ENCODE results near the gene GPR25.

The GPR25 gene

GRCh38 chr1:200889571-200889970 lies 16.8 kb downstream of the GPR25 start (continued):
- TF ChIP-seq, protein P1, sequence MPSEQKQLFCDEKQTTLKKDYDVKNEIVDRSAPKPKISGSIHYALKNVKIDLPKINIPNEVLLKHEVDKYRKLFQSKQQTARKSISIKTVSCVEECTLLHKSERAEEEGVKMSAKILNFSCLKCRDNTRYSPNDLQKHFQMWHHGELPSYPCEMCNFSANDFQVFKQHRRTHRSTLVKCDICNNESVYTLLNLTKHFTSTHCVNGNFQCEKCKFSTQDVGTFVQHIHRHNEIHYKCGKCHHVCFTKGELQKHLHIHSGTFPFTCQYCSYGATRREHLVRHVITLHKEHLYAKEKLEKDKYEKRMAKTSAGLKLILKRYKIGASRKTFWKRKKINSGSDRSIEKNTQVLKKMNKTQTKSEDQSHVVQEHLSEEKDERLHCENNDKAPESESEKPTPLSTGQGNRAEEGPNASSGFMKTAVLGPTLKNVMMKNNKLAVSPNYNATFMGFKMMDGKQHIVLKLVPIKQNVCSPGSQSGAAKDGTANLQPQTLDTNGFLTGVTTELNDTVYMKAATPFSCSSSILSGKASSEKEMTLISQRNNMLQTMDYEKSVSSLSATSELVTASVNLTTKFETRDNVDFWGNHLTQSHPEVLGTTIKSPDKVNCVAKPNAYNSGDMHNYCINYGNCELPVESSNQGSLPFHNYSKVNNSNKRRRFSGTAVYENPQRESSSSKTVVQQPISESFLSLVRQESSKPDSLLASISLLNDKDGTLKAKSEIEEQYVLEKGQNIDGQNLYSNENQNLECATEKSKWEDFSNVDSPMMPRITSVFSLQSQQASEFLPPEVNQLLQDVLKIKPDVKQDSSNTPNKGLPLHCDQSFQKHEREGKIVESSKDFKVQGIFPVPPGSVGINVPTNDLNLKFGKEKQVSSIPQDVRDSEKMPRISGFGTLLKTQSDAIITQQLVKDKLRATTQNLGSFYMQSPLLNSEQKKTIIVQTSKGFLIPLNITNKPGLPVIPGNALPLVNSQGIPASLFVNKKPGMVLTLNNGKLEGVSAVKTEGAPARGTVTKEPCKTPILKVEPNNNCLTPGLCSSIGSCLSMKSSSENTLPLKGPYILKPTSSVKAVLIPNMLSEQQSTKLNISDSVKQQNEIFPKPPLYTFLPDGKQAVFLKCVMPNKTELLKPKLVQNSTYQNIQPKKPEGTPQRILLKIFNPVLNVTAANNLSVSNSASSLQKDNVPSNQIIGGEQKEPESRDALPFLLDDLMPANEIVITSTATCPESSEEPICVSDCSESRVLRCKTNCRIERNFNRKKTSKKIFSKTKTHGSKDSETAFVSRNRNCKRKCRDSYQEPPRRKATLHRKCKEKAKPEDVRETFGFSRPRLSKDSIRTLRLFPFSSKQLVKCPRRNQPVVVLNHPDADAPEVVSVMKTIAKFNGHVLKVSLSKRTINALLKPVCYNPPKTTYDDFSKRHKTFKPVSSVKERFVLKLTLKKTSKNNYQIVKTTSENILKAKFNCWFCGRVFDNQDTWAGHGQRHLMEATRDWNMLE (tag by site-specific recombination; conservative IDR thresholded peaks at IDR 0.05; ENCODE audit: low read depth): no peak
- TF ChIP-seq ZNF785 (tag by site-specific recombination; IDR thresholded peaks at IDR 0.05) (no peak), ZBTB21 (tag by site-specific recombination; IDR thresholded peaks at IDR 0.05) (no peak)
- TF ChIP-seq, protein P2, sequence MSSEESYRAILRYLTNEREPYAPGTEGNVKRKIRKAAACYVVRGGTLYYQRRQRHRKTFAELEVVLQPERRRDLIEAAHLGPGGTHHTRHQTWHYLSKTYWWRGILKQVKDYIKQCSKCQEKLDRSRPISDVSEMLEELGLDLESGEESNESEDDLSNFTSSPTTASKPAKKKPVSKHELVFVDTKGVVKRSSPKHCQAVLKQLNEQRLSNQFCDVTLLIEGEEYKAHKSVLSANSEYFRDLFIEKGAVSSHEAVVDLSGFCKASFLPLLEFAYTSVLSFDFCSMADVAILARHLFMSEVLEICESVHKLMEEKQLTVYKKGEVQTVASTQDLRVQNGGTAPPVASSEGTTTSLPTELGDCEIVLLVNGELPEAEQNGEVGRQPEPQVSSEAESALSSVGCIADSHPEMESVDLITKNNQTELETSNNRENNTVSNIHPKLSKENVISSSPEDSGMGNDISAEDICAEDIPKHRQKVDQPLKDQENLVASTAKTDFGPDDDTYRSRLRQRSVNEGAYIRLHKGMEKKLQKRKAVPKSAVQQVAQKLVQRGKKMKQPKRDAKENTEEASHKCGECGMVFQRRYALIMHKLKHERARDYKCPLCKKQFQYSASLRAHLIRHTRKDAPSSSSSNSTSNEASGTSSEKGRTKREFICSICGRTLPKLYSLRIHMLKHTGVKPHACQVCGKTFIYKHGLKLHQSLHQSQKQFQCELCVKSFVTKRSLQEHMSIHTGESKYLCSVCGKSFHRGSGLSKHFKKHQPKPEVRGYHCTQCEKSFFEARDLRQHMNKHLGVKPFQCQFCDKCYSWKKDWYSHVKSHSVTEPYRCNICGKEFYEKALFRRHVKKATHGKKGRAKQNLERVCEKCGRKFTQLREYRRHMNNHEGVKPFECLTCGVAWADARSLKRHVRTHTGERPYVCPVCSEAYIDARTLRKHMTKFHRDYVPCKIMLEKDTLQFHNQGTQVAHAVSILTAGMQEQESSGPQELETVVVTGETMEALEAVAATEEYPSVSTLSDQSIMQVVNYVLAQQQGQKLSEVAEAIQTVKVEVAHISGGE (tag by site-specific recombination; conservative IDR thresholded peaks at IDR 0.05; ENCODE audit: low read depth): no peak

- no peak overlapping the region for H3K4me3 ChIP-seq (ENCODE audit: low read depth, low read length)
- no peak overlapping the region for H3K27ac ChIP-seq (ENCODE audit: extremely low read depth, low read depth, low read length)
- ChIA-PET CTCF (interaction anchor here (0.5 to 2.7 kb wide), 4 partner anchors 10 to 241 kb away, joined by 3 to 10 read pairs (median 4); no protein-coding TSS in a partner anchor), POLR2A (no interaction called here)
- H3K9me3 ChIP-seq (ENCODE audit: control insufficient read depth, insufficient read depth, low read depth, low read length): no peaks in the 10 kb centered on the region
- no peaks in the 10 kb centered on the region for H3K4me1 ChIP-seq (ENCODE audit: control insufficient read depth, insufficient read depth, low read length)
- TF ChIP-seq ZNF302 (tag by site-specific recombination; IDR thresholded peaks at IDR 0.05; ENCODE audit: low read depth) (no peak), ZNF223 (tag by site-specific recombination; IDR thresholded peaks at IDR 0.05) (no peak), KLF1 (tag by site-specific recombination; IDR thresholded peaks at IDR 0.05) (no peak), ZNF121 (tag by site-specific recombination; IDR thresholded peaks at IDR 0.05) (no peak), ZNF600 (tag by site-specific recombination; IDR thresholded peaks at IDR 0.05) (no peak), ZNF169 (tag by site-specific recombination; IDR thresholded peaks at IDR 0.05) (no peak), ZNF266 (tag by site-specific recombination; IDR thresholded peaks at IDR 0.05; ENCODE audit: low read depth) (no peak), ZNF580 (tag by site-specific recombination; IDR thresholded peaks at IDR 0.05) (no peak), OSR2 (tag by site-specific recombination; IDR thresholded peaks at IDR 0.05) (no peak), MZF1 (tag by site-specific recombination; IDR thresholded peaks at IDR 0.05; ENCODE audit: borderline replicate concordance) (no peak), ZSCAN16 (tag by site-specific recombination; IDR thresholded peaks at IDR 0.05) (no peak), ZNF670 (tag by site-specific recombination; IDR thresholded peaks at IDR 0.05; ENCODE audit: low read depth) (no peak), ZNF184 (tag by site-specific recombination; IDR thresholded peaks at IDR 0.05) (no peak), ZNF610 (tag by site-specific recombination; IDR thresholded peaks at IDR 0.05; ENCODE audit: borderline replicate concordance) (no peak), ZNF335 (tag by site-specific recombination; conservative IDR thresholded peaks at IDR 0.05) (no peak), HOXD13 (CRISPR knock-in tag; IDR thresholded peaks at IDR 0.05; ENCODE audit: borderline replicate concordance) (no peak)
- TF ChIP-seq, protein P3, sequence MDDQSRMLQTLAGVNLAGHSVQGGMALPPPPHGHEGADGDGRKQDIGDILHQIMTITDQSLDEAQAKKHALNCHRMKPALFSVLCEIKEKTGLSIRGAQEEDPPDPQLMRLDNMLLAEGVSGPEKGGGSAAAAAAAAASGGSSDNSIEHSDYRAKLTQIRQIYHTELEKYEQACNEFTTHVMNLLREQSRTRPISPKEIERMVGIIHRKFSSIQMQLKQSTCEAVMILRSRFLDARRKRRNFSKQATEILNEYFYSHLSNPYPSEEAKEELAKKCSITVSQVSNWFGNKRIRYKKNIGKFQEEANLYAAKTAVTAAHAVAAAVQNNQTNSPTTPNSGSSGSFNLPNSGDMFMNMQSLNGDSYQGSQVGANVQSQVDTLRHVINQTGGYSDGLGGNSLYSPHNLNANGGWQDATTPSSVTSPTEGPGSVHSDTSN (CRISPR knock-in tag; IDR thresholded peaks at IDR 0.05): no peak
- TF ChIP-seq, protein P4, sequence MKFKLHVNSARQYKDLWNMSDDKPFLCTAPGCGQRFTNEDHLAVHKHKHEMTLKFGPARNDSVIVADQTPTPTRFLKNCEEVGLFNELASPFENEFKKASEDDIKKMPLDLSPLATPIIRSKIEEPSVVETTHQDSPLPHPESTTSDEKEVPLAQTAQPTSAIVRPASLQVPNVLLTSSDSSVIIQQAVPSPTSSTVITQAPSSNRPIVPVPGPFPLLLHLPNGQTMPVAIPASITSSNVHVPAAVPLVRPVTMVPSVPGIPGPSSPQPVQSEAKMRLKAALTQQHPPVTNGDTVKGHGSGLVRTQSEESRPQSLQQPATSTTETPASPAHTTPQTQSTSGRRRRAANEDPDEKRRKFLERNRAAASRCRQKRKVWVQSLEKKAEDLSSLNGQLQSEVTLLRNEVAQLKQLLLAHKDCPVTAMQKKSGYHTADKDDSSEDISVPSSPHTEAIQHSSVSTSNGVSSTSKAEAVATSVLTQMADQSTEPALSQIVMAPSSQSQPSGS (tag by site-specific recombination; IDR thresholded peaks at IDR 0.05; ENCODE audit: low read depth): no peak
- no peaks in the 10 kb centered on the region for H3K36me3 ChIP-seq (ENCODE audit: control insufficient read depth in 2 of 2, insufficient read depth in 1 of 2, low read length in 2 of 2)
These were observed 17.2 kb downstream of the GPR25 start for GRCh38 chr1:200890027-200890426.
